IMR-90 (cell line): ENCODE measurements around the gene ARMH3. TPM values are rescaled to one million over a fixed set of nuclear protein-coding genes. Genes with fewer than 3 reads are reported as not detected.

Source experiments
- ATAC-seq: fragments of 200-7000 bp; cut with Tn5 transposase; 2 replicates; pipeline ENCODE4 v1.9.1; 2020; ENCODE audit warnings: low read depth, mild to moderate bottlenecking, moderate library complexity
- BruUV-seq: library from RNA; stranded (reverse); fragments of 400-500 nt; replicated peaks from 2 replicates; lab custom pipeline; 2021; lab: Mats Ljungman, UMichigan
- CTCF ChIA-PET: fragments of 300-600 bp; formaldehyde crosslinking; extraction: SDS; loops from one replicate; lab custom pipeline; 2021; ENCODE audit warnings: antibody characterized with exemption; lab: Yijun Ruan, JAX
- POLR2A ChIA-PET: fragments of 300-600 bp; sonication (Branson Sonifier 250); formaldehyde crosslinking; loops from one replicate; lab custom pipeline; 2022; ENCODE audit warnings: antibody characterized with exemption; ENCODE audit not compliant: unreplicated experiment; lab: Charles Lee
- DNase-seq: peaks from one replicate; pipeline ENCODE4 v3.0.0; 2013
- H2AFZ ChIP-seq: replicated peaks from 2 replicates; pipeline ENCODE3; 2013; ENCODE audit warnings: low read length, mild to moderate bottlenecking; ENCODE audit not compliant: poor library complexity
- H2AK5ac ChIP-seq: 2 replicates; pipeline ENCODE4 v1.6.1; 2013; ENCODE audit warnings: low read depth, low read length, inconsistent platforms
- H2AK9ac ChIP-seq: replicated peaks from 2 replicates; pipeline ENCODE3; 2013; ENCODE audit warnings: mild to moderate bottlenecking, low read depth, low read length, moderate library complexity; ENCODE audit not compliant: poor library complexity
- H2BK120ac ChIP-seq: 2 replicates; pipeline ENCODE4 v1.6.1; 2013; ENCODE audit warnings: low read depth, low read length, inconsistent platforms
- H2BK15ac ChIP-seq: 3 replicates; pipeline ENCODE4 v1.6.1; 2013; ENCODE audit warnings: low read depth, low read length, inconsistent platforms
- H2BK20ac ChIP-seq: 2 replicates; pipeline ENCODE4 v1.6.1; 2013; ENCODE audit warnings: low read depth, mild to moderate bottlenecking, inconsistent platforms, low read length, moderate library complexity
- H2BK5ac ChIP-seq: 2 replicates; pipeline ENCODE4 v1.6.1; 2013; ENCODE audit warnings: mild to moderate bottlenecking, low read depth, low read length, inconsistent platforms; ENCODE audit not compliant: poor library complexity, severe bottlenecking
- H3K14ac ChIP-seq: replicated peaks from 2 replicates; pipeline ENCODE4 v1.6.1; 2013; ENCODE audit warnings: low read depth, low read length, inconsistent platforms
- H3K18ac ChIP-seq: 2 replicates; pipeline ENCODE4 v1.6.1; 2013; ENCODE audit warnings: low read depth, low read length, control low read depth
- H3K23ac ChIP-seq: 2 replicates; pipeline ENCODE4 v1.6.1; 2013; ENCODE audit warnings: low read depth, low read length, inconsistent platforms
- H3K27ac ChIP-seq: 2 replicates; pipeline ENCODE4 v1.5.1; 2013; ENCODE audit warnings: mild to moderate bottlenecking, control low read depth, low read length; ENCODE audit not compliant: insufficient read depth
- H3K27me3 ChIP-seq: 2 replicates; pipeline ENCODE4 v1.6.1; 2013; ENCODE audit warnings: low read length; ENCODE audit not compliant: control insufficient read depth, insufficient read depth
- H3K36me3 ChIP-seq: 2 replicates; pipeline ENCODE4 v1.6.1; 2013; ENCODE audit warnings: low read length, mixed read lengths; ENCODE audit not compliant: control insufficient read depth, insufficient read depth
- H3K4ac ChIP-seq: 2 replicates; pipeline ENCODE4 v1.6.1; 2013; ENCODE audit warnings: low read depth, low read length, inconsistent platforms
- H3K4me1 ChIP-seq: 2 replicates; pipeline ENCODE4 v1.6.1; 2013; ENCODE audit warnings: low read length, mixed read lengths; ENCODE audit not compliant: control insufficient read depth, insufficient read depth
- H3K4me2 ChIP-seq: 2 replicates; pipeline ENCODE4 v1.6.1; 2013; ENCODE audit warnings: low read depth, mild to moderate bottlenecking, control low read depth, low read length, moderate library complexity
- H3K4me3 ChIP-seq: 2 replicates; pipeline ENCODE4 v1.5.1; 2013; ENCODE audit warnings: low read depth, mild to moderate bottlenecking, control low read depth, low read length, moderate library complexity; ENCODE audit not compliant: insufficient read depth
- H3K56ac ChIP-seq: 2 replicates; pipeline ENCODE4 v1.6.1; 2013; ENCODE audit warnings: low read length, inconsistent platforms; ENCODE audit not compliant: insufficient read depth; ENCODE audit errors: extremely low read depth
- H3K79me1 ChIP-seq, 2 experiments: 2 replicates each; pipeline ENCODE4 v1.6.1; 2013; ENCODE audit warnings: low read length in 2 of 2, inconsistent platforms in 1 of 2, low read depth in 1 of 2
- H3K9ac ChIP-seq: 2 replicates; pipeline ENCODE4 v1.6.1; 2013; ENCODE audit warnings: low read depth, low read length, control low read depth
- H3K9me1 ChIP-seq: 2 replicates; pipeline ENCODE4 v1.6.1; 2013; ENCODE audit warnings: low read length, inconsistent platforms; ENCODE audit not compliant: insufficient read depth
- H3K9me3 ChIP-seq: 2 replicates; pipeline ENCODE4 v1.6.1; 2013; ENCODE audit warnings: low read length; ENCODE audit not compliant: control insufficient read depth, insufficient read depth
- H4K20me1 ChIP-seq: 2 replicates; pipeline ENCODE4 v1.6.1; 2013; ENCODE audit warnings: low read length, inconsistent platforms; ENCODE audit not compliant: insufficient read depth
- H4K5ac ChIP-seq: 2 replicates; pipeline ENCODE4 v1.6.1; 2013; ENCODE audit warnings: mild to moderate bottlenecking, low read depth, low read length, control low read depth
- H4K8ac ChIP-seq, 2 experiments: 2 replicates each; pipeline ENCODE4 v1.6.1; 2013; ENCODE audit warnings: low read depth in 2 of 2, low read length in 2 of 2, control low read depth in 1 of 2, inconsistent platforms in 1 of 2
- H4K91ac ChIP-seq: 2 replicates; pipeline ENCODE4 v1.6.1; 2013; ENCODE audit warnings: low read depth, low read length, inconsistent platforms; ENCODE audit not compliant: insufficient read depth
- BHLHE40 ChIP-seq: fragments of 150-350 bp; IDR thresholded peaks from 2 replicates; pipeline ENCODE4 v1.6.1; 2016; ENCODE audit warnings: mild to moderate bottlenecking, low read depth, low read length
- CEBPB ChIP-seq: IDR thresholded peaks from 2 replicates; pipeline ENCODE4 v1.6.1; 2012; ENCODE audit warnings: low read depth, low read length, improper control_type of control experiment
- CHD1 ChIP-seq: IDR thresholded peaks from 2 replicates; pipeline ENCODE4 v1.6.1; 2012; ENCODE audit warnings: low read depth, low read length, improper control_type of control experiment
- FOS ChIP-seq: fragments of 150-350 bp; IDR thresholded peaks from 2 replicates; pipeline ENCODE4 v1.6.1; 2016; ENCODE audit warnings: low read depth, low read length
- MAFK ChIP-seq: IDR thresholded peaks from 2 replicates; pipeline ENCODE4 v1.6.1; 2012; ENCODE audit warnings: low read depth, low read length, improper control_type of control experiment
- MAZ ChIP-seq: IDR thresholded peaks from 2 replicates; pipeline ENCODE4 v1.6.1; 2012; ENCODE audit warnings: low read depth, mild to moderate bottlenecking, low read length, improper control_type of control experiment, moderate library complexity, borderline replicate concordance
- MXI1 ChIP-seq: IDR thresholded peaks from 2 replicates; pipeline ENCODE4 v1.6.1; 2012; ENCODE audit warnings: low read depth, mild to moderate bottlenecking, low read length, moderate library complexity, borderline replicate concordance
- POLR2A ChIP-seq: IDR thresholded peaks from 2 replicates; pipeline ENCODE4 v1.6.1; 2012; ENCODE audit warnings: mild to moderate bottlenecking, low read depth, low read length
- RAD21 ChIP-seq: IDR thresholded peaks from 2 replicates; pipeline ENCODE4 v1.6.1; 2012; ENCODE audit warnings: low read length, improper control_type of control experiment
- RCOR1 ChIP-seq: IDR thresholded peaks from 2 replicates; pipeline ENCODE4 v1.6.1; 2012; ENCODE audit warnings: mild to moderate bottlenecking, low read length, improper control_type of control experiment; ENCODE audit not compliant: insufficient replicate concordance
- SMC3 ChIP-seq: fragments of 150-350 bp; IDR thresholded peaks from 2 replicates; pipeline ENCODE4 v1.6.1; 2016; ENCODE audit warnings: low read depth, mild to moderate bottlenecking, antibody characterized with exemption, low read length, moderate library complexity
- WGBS, 2 experiments: methylation state at CpG; one replicate each; pipeline versions ENCODE4 v1.1.5 to v1.1.7; 2013; ENCODE audit warnings: missing lambda C conversion rate in 2 of 2; ENCODE audit not compliant: insufficient read length in 1 of 2; ENCODE audit errors: extremely low coverage in 2 of 2; 5-methylcytosine and 5-hydroxymethylcytosine counted together
- dilution Hi-C: fragments of 300-500 bp; cut with HindIII; formaldehyde crosslinking; loops from one replicate; pipeline ENCODE4 v1.14.3; 2018; ENCODE audit warnings: low sequenced_read_pairs; ENCODE audit not compliant: unreplicated experiment
- in situ Hi-C: fragments of 300-500 bp; cut with MboI; formaldehyde crosslinking; loops from 3 replicates; pipeline ENCODE4 v1.14.3; 2019; ENCODE audit warnings: low sequenced_read_pairs, inconsistent platforms, mixed read lengths
- intact Hi-C: fragments of 100-400 bp; cut with micrococcal nuclease; formaldehyde crosslinking; loops from 2 replicates; pipeline ENCODE4 v1.10.0; 2022
- polyA plus RNA-seq, 3 experiments: library from polyadenylated mRNA; depleted of rRNA; stranded (reverse); fragments of >200 nt; gene quantifications; 2 replicates each; pipeline ENCODE4 v1.2.3, GENCODE V29; 2012; ENCODE audit warnings: low replicate concordance in 1 of 3
- total RNA-seq: library from RNA; depleted of rRNA; stranded (reverse); fragments of >200 nt; gene quantifications from 2 replicates; pipeline ENCODE4 v1.2.3, GENCODE V29; 2012
- TF ChIP-seq, protein P1 (sequence below): fragments of 150-350 bp; IDR thresholded peaks from 2 replicates; pipeline ENCODE4 v1.6.1; 2017; ENCODE audit warnings: mild to moderate bottlenecking, antibody characterized with exemption, low read length, low read depth
- TF ChIP-seq, protein P2 (sequence below): conservative IDR thresholded peaks from 2 replicates; pipeline ENCODE4 v1.5.1; 2012; ENCODE audit warnings: mild to moderate bottlenecking, low read depth, low read length, improper control_type of control experiment
- TF ChIP-seq, protein P3 (sequence below): fragments of 150-350 bp; IDR thresholded peaks from 2 replicates; pipeline ENCODE4 v1.6.1; 2016; ENCODE audit warnings: low read depth, mild to moderate bottlenecking, low read length, moderate library complexity, borderline replicate concordance

ARMH3 gene
- total and polyA plus RNA-seq, 2 of the 4 experiments (the other 2 are of a cell fraction) = 12.1 to 13.1 TPM

DNA sequence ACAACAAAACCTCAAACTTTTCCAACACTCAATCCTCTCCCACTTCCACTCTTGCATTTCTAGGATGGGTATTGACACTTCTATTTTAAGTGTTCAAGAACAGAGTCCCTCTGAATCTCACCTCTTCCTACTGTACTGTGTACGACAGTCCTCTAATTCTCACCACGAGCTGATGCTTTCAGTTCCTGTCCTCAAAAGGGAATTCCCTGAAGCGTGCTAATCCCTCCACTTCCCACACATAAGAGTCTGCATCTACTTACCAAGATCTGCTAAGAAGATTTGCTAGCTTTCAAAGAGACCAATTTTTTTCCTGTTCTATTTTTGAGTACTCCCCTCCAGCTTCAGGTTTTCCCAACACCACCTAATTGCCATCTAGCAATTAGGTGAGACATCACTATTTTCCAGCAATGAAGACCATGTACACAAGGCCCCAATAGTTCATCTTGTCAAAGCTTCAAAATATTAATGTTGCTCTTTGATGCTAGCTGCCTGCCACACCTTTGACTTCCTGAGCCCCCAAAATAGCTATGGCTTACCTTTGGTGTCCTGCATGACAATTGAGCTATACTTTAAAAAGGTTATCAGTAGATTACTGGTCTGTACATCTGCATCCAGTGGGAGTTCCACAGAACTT lies 54.4 kb downstream of the ARMH3 start:
- Histone ChIP-seq H3K79me1 (no peaks in the 10 kb centered on the region; a peak in 1 of 4 replicates), H3K18ac (no peak overlapping the region), H2AK5ac (no peak overlapping the region), H2BK20ac (no peak overlapping the region), H3K27ac (no peak overlapping the region), H3K4me2 (no peak overlapping the region), H3K9me3 (no peaks in the 10 kb centered on the region), H3K14ac (no peak overlapping the region), H2AFZ (no peak overlapping the region), H2BK5ac (no peak overlapping the region), H3K23ac (no peak overlapping the region), H2BK15ac (no peak overlapping the region), H3K4ac (no peak overlapping the region), H2AK9ac (no peak overlapping the region), H4K91ac (no peak overlapping the region), H3K9ac (no peak overlapping the region), H4K8ac (no peak overlapping the region), H3K36me3 (peaks cover 17% of the 10 kb centered on the region), H3K27me3 (no peaks in the 10 kb centered on the region), H4K5ac (no peak overlapping the region), H3K4me3 (no peak overlapping the region), H3K56ac (no peak overlapping the region), H3K9me1 (no peaks in the 10 kb centered on the region), H2BK120ac (no peak overlapping the region), H3K4me1 (no peaks in the 10 kb centered on the region), H4K20me1 (no peaks in the 10 kb centered on the region)
- BruUV-seq = no TSS peak
- ChIA-PET CTCF (interaction anchor here (1.6 kb wide), 1 partner anchor 161 kb away, joined by 7 read pairs; no protein-coding TSS in a partner anchor), POLR2A (no interaction called here)
- TF ChIP-seq MAFK (no peak), RAD21 (no peak), POLR2A (no peak), RCOR1 (no peak), MAZ (no peak), CEBPB (no peak), BHLHE40 (no peak), MXI1 (no peak), SMC3 (no peak), FOS (no peak), CHD1 (no peak)
- TF ChIP-seq, protein P1, sequence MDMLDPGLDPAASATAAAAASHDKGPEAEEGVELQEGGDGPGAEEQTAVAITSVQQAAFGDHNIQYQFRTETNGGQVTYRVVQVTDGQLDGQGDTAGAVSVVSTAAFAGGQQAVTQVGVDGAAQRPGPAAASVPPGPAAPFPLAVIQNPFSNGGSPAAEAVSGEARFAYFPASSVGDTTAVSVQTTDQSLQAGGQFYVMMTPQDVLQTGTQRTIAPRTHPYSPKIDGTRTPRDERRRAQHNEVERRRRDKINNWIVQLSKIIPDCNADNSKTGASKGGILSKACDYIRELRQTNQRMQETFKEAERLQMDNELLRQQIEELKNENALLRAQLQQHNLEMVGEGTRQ = no peak
- TF ChIP-seq, protein P2, sequence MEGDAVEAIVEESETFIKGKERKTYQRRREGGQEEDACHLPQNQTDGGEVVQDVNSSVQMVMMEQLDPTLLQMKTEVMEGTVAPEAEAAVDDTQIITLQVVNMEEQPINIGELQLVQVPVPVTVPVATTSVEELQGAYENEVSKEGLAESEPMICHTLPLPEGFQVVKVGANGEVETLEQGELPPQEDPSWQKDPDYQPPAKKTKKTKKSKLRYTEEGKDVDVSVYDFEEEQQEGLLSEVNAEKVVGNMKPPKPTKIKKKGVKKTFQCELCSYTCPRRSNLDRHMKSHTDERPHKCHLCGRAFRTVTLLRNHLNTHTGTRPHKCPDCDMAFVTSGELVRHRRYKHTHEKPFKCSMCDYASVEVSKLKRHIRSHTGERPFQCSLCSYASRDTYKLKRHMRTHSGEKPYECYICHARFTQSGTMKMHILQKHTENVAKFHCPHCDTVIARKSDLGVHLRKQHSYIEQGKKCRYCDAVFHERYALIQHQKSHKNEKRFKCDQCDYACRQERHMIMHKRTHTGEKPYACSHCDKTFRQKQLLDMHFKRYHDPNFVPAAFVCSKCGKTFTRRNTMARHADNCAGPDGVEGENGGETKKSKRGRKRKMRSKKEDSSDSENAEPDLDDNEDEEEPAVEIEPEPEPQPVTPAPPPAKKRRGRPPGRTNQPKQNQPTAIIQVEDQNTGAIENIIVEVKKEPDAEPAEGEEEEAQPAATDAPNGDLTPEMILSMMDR = no peak
- TF ChIP-seq, protein P3, sequence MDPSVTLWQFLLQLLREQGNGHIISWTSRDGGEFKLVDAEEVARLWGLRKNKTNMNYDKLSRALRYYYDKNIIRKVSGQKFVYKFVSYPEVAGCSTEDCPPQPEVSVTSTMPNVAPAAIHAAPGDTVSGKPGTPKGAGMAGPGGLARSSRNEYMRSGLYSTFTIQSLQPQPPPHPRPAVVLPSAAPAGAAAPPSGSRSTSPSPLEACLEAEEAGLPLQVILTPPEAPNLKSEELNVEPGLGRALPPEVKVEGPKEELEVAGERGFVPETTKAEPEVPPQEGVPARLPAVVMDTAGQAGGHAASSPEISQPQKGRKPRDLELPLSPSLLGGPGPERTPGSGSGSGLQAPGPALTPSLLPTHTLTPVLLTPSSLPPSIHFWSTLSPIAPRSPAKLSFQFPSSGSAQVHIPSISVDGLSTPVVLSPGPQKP = no peak
- DNase-seq (no peak), ATAC-seq (no peak)
- in situ Hi-C loops = no loop called here
- intact Hi-C loops = no loop called here
- dilution Hi-C loops = no loop called here
- 97% methylated on average over 3 of the region's 3 CpGs; no CpG with 5 or more reads in 1 of the 2 experiments for WGBS, 2 experiments
